Measurements from ENCODE around the gene CHD3.

DNA sequence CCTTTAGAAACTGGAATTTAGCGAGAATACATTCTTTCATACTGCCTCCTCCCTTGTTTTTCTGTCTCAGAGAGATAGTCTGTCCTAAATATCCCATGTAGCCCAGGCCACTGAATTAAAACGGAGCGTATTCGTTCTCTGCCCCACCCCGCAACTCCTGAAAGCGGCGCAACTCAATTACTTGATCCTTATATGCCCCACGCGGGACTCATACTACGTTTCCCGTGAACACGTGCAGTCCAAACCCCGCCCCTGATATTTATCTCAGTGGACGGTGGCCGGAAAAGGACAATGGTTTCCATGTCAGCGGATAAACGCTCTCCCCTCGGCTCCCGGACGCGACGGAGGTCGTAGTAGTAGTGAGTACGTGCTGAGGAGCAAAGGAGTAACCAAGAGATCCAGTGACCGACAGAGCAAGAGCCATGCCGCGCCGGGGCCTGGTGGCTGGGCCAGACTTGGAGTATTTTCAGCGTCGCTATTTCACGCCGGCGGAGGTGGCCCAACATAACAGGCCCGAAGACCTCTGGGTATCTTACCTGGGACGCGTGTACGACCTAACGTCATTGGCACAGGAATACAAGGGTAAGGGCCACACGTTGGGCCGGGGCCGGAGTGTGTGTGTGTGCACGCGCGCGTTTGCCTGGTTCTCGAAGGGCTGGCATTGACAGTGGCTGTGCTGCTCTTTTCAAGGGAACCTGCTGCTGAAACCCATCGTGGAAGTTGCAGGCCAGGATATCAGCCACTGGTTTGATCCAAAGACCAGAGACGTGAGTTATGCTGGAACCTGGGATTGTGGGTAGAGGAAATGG is 30.7 kb upstream of the CHD3 start, which contains the start of gene CYB5D1:
- TF ChIP-seq, protein P1, sequence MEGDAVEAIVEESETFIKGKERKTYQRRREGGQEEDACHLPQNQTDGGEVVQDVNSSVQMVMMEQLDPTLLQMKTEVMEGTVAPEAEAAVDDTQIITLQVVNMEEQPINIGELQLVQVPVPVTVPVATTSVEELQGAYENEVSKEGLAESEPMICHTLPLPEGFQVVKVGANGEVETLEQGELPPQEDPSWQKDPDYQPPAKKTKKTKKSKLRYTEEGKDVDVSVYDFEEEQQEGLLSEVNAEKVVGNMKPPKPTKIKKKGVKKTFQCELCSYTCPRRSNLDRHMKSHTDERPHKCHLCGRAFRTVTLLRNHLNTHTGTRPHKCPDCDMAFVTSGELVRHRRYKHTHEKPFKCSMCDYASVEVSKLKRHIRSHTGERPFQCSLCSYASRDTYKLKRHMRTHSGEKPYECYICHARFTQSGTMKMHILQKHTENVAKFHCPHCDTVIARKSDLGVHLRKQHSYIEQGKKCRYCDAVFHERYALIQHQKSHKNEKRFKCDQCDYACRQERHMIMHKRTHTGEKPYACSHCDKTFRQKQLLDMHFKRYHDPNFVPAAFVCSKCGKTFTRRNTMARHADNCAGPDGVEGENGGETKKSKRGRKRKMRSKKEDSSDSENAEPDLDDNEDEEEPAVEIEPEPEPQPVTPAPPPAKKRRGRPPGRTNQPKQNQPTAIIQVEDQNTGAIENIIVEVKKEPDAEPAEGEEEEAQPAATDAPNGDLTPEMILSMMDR (IDR thresholded peaks at IDR 0.05; ENCODE audit: borderline replicate concordance, extremely low read depth, low read length, poor library complexity, severe bottlenecking) = peak; percentile 22
- no peak for TF ChIP-seq EZH2 (IDR thresholded peaks at IDR 0.05; ENCODE audit: borderline replicate concordance, low read depth, low read length, severe bottlenecking)

Measured in DND-41 (cell line).